ENCODE measurements around the gene TET2. TPM values are rescaled to one million over a fixed set of nuclear protein-coding genes. Genes with fewer than 3 reads are reported as not detected.

Gene TET2
- total RNA-seq, 1 donor from 2014 or later = 42.1 TPM

DNA sequence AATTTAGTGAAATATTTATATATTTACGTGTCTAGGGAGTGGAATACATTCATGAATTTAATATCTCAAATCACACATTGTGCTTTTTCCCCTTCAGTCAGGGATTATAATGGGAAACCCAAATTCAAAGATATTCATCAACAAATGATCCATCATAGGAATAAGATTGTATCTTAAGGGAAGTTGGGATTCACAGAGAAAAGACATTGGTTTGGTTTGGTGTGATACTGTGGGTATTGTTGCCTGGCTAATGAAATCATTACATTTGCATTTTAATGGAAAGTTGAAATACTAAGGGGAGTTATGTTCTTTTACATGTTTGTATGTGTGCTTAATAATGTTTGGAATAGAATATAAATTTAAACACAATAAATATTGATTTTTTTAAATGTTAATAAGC lies 1.7 kb downstream of the TET2 start:
- Mint-ChIP-seq H3K27ac (peak overlapping the region; percentile 94), H3K9me3 (peaks cover 3% of the 10 kb centered on the region), H3K36me3 (peaks cover 4% of the 10 kb centered on the region), H3K4me3 (peak overlapping the region; percentile 91), H3K27me3 (ENCODE audit: low read depth) (no peaks in the 10 kb centered on the region), H3K4me1 (peaks cover 32% of the 10 kb centered on the region)
- TF ChIP-seq, protein P1, sequence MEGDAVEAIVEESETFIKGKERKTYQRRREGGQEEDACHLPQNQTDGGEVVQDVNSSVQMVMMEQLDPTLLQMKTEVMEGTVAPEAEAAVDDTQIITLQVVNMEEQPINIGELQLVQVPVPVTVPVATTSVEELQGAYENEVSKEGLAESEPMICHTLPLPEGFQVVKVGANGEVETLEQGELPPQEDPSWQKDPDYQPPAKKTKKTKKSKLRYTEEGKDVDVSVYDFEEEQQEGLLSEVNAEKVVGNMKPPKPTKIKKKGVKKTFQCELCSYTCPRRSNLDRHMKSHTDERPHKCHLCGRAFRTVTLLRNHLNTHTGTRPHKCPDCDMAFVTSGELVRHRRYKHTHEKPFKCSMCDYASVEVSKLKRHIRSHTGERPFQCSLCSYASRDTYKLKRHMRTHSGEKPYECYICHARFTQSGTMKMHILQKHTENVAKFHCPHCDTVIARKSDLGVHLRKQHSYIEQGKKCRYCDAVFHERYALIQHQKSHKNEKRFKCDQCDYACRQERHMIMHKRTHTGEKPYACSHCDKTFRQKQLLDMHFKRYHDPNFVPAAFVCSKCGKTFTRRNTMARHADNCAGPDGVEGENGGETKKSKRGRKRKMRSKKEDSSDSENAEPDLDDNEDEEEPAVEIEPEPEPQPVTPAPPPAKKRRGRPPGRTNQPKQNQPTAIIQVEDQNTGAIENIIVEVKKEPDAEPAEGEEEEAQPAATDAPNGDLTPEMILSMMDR (IDR thresholded peaks at IDR 0.05; ENCODE audit: unreplicated experiment) = no peak
- DNase-seq (ENCODE audit: low spot score in 2 of 2, unreplicated experiment in 2 of 2) = no peak

DNA sequence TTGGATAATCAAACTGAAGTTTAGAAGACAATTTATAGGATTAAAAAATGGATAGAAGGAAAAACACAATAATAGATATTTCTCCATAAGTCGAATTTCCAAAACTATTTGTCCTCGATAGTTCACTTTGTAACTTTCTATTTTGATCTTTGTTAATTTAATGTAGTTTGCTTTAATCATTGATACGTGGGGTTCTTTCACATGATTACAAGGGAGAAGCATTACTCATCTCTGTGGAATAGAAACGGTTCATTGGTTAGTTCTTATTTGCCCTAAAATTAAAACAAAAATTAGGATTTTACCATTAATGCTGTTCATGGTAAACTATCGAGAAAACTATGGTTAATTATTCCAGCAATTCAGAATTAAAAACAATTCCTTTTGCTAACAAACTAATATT lies 2.1 kb downstream of the TET2 start:
- H3K36me3 Mint-ChIP-seq = peaks cover 5% of the 10 kb centered on the region
- H3K4me3 Mint-ChIP-seq = peak overlapping the region; percentile 36
- H3K27me3 Mint-ChIP-seq (ENCODE audit: low read depth) = no peaks in the 10 kb centered on the region

DNA sequence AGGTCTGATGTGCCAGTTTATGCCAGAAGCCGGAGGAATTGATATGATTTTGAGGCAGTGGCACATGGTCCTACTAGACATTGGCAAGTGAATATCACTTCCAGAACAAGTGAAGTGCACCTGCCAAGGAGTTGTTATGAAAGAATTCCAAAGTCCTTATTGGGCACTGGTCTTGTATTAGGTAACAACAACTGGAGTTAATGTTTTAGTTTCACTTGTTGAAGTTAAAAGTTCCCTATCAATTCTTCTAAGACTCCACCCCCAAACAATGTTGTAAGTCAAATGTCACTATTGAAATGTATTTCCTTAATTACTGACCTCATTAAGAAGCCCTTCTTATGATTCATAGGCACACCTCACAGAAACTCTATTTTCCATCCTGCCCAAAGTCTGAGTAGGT lies 3.1 kb downstream of the TET2 start:
- TF ChIP-seq, protein P1 (IDR thresholded peaks at IDR 0.05; ENCODE audit: unreplicated experiment) = no peak
- Mint-ChIP-seq H3K27me3 (ENCODE audit: low read depth) (no peaks in the 10 kb centered on the region), H3K4me3 (no peak overlapping the region), H3K36me3 (peaks cover 5% of the 10 kb centered on the region), H3K27ac (no peak overlapping the region), H3K4me1 (peaks cover 26% of the 10 kb centered on the region), H3K9me3 (peaks cover 3% of the 10 kb centered on the region)
- no peak for DNase-seq (ENCODE audit: low spot score in 2 of 2, unreplicated experiment in 2 of 2)

More for the DNA sequence above, 2.1 kb downstream of the TET2 start:
- Mint-ChIP-seq H3K27ac (no peak overlapping the region), H3K4me1 (peaks cover 28% of the 10 kb centered on the region), H3K9me3 (peaks cover 3% of the 10 kb centered on the region)
- DNase-seq (ENCODE audit: low spot score in 2 of 2, unreplicated experiment in 2 of 2) = no peak
- TF ChIP-seq, protein P1 (IDR thresholded peaks at IDR 0.05; ENCODE audit: unreplicated experiment) = no peak

DNA sequence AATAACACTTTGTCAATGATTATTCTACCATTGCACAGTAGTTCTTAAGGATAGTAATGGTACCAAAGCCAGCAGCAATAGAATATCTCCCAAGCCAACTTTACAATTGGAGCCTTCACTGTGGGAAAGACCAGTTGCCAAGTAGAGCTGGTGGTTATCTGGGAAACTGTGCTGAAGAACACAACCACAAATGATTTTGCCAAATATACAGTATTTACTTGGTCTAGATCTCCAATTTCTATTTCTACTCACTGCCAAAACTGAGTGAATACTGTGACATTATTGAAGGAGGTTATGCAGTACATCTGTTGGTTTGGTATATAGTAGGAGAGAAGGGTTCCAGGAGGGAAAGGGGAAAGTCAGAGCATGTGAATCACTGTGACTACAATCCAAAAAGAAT lies 3.8 kb downstream of the TET2 start:
- DNase-seq (ENCODE audit: low spot score in 2 of 2, unreplicated experiment in 2 of 2) = no peak
- Mint-ChIP-seq H3K27me3 (ENCODE audit: low read depth) (no peaks in the 10 kb centered on the region), H3K27ac (no peak overlapping the region), H3K4me3 (no peak overlapping the region), H3K4me1 (peaks cover 26% of the 10 kb centered on the region), H3K36me3 (peaks cover 5% of the 10 kb centered on the region), H3K9me3 (peaks cover 3% of the 10 kb centered on the region)
- TF ChIP-seq, protein P1 (IDR thresholded peaks at IDR 0.05; ENCODE audit: unreplicated experiment) = no peak

DNA sequence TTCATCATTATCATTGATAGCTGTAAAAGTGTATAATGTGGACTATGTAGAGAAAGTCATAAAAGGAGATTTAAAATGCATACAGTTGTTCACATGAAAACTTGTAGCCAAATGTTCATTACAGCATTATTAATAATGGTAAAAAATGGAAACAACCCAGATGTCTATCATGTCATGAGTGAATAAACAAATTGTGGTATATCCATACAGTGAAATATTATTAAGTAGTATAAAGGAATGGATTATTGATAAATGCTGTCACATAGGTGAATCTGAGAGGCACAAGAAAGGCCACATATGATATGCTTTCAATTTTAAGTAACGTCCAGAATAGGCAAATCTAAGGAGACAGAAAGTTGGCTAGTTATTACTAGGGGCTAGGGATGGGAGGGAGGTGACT lies 7.1 kb downstream of the TET2 start:
- TF ChIP-seq, protein P1 (IDR thresholded peaks at IDR 0.05; ENCODE audit: unreplicated experiment) = no peak
- Mint-ChIP-seq H3K27ac (no peak overlapping the region), H3K27me3 (ENCODE audit: low read depth) (peaks cover 6% of the 10 kb centered on the region), H3K36me3 (peaks cover 5% of the 10 kb centered on the region), H3K9me3 (peaks cover 3% of the 10 kb centered on the region), H3K4me1 (peaks cover 27% of the 10 kb centered on the region), H3K4me3 (no peak overlapping the region)
- DNase-seq (ENCODE audit: low spot score in 2 of 2, unreplicated experiment in 2 of 2) = no peak

DNA sequence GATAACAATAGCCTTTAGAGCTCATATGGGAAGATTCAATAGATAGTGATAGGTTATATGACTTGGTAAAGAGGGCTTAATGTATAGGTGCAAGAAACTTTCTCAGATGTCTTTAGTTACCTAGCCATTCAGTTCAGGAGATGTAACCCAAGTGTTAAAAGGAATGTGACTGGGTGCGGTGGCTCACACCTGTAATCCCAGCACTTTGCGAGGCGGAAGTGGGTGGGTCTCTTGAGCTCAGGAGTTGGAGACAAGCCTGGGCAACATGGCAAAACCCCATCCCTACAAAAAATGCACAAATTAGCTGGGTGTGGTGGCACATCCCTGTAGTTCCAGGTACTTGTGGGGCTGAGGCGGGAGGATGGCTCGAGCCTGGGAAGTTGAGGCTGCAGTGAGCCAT lies 7.9 kb downstream of the TET2 start:
- H3K4me3 Mint-ChIP-seq = no peak overlapping the region
- peaks cover 12% of the 10 kb centered on the region for H3K27me3 Mint-ChIP-seq (ENCODE audit: low read depth)
- H3K9me3 Mint-ChIP-seq = peaks cover 3% of the 10 kb centered on the region
- H3K4me1 Mint-ChIP-seq = peaks cover 21% of the 10 kb centered on the region
- no peak overlapping the region for H3K27ac Mint-ChIP-seq
- TF ChIP-seq, protein P1 (IDR thresholded peaks at IDR 0.05; ENCODE audit: unreplicated experiment) = no peak
- peaks cover 5% of the 10 kb centered on the region for H3K36me3 Mint-ChIP-seq
- no peak for DNase-seq (ENCODE audit: low spot score in 2 of 2, unreplicated experiment in 2 of 2)

All from mesothelial cell of epicardium (in vitro differentiated cells).